K562 (cell line): Measurements from ENCODE around the gene MAP3K19. TPM values are rescaled to one million over a fixed set of nuclear protein-coding genes. Genes with fewer than 3 reads are reported as not detected.

Source experiments
- ATAC-seq: fragments of 200-7000 bp; cut with Tn5 transposase; 3 replicates; pipeline ENCODE4 v1.9.1; 2020; ENCODE audit warnings: moderate library complexity
- BruUV-seq: library from RNA; stranded (reverse); fragments of 400-500 nt; replicated peaks from 2 replicates; lab custom pipeline; 2021; lab: Mats Ljungman, UMichigan
- CTCF ChIA-PET: fragments of 300-600 bp; formaldehyde crosslinking; extraction: SDS; loops from one replicate; lab custom pipeline; 2021; ENCODE audit warnings: low intra/inter-chr PET ratio; lab: Yijun Ruan, JAX
- POLR2A ChIA-PET: fragments of 300-600, 350-650 bp; sonication (Branson Sonifier 250); formaldehyde crosslinking; extraction: SDS; loops from one replicate; lab custom pipeline; 2021; ENCODE audit warnings: antibody characterized with exemption, inconsistent platforms; lab: Yijun Ruan, JAX
- DNase-seq, 4 experiments: peaks; one replicate each; pipeline versions ENCODE4 v3.0.0 to v3.0.0-alpha.2; 2011 to 2018; ENCODE audit warnings: low spot score in 3 of 4, mixed read lengths in 3 of 4; ENCODE audit errors: extremely low read depth in 1 of 4
- FAIRE-seq: peaks from 2 replicates; lab custom pipeline; 2011; peaks lifted over from hg19 to GRCh38; lab: Jason Lieb, UNC
- H2AFZ ChIP-seq: 2 replicates; pipeline ENCODE4 v1.6.0; 2011; ENCODE audit warnings: low read depth, low read length, control low read depth, inconsistent platforms
- H3K27ac ChIP-seq: fragments of 200-600 bp; 3 replicates; pipeline ENCODE4 v1.8.0; 2011; ENCODE audit warnings: low read depth, mild to moderate bottlenecking, control low read depth, inconsistent platforms, low read length, moderate library complexity, mixed read lengths; ENCODE audit errors: extremely low read depth
- H3K27me3 ChIP-seq, 2 experiments: fragments of 300-600 bp in 1 of 2; 2 replicates in 1 of 2; 3 replicates in 1 of 2; pipeline versions ENCODE4 v1.6.0 to v1.8.0; 2011; ENCODE audit warnings: inconsistent platforms in 2 of 2, low read length in 2 of 2, mild to moderate bottlenecking in 1 of 2, mixed read lengths in 1 of 2, moderate library complexity in 1 of 2; ENCODE audit not compliant: control insufficient read depth in 2 of 2, insufficient read depth in 2 of 2
- H3K36me3 ChIP-seq: fragments of 300-600 bp; 3 replicates; pipeline ENCODE4 v1.8.0; 2011; ENCODE audit warnings: mild to moderate bottlenecking, low read length, inconsistent platforms; ENCODE audit not compliant: control insufficient read depth, insufficient read depth
- H3K4me1 ChIP-seq, 2 experiments: fragments of 200-600 bp in 1 of 2; replicated peaks in 1 of 2; 2 replicates in 1 of 2; 3 replicates in 1 of 2; pipeline versions ENCODE4 v1.5.1 to v1.8.0; 2011; ENCODE audit warnings: inconsistent platforms in 2 of 2, low read length in 2 of 2, mild to moderate bottlenecking in 1 of 2, mixed read lengths in 1 of 2, moderate library complexity in 1 of 2; ENCODE audit not compliant: control insufficient read depth in 2 of 2, insufficient read depth in 2 of 2
- H3K4me2 ChIP-seq: 2 replicates; pipeline ENCODE4 v1.6.1; 2011; ENCODE audit warnings: low read length, control low read depth, inconsistent platforms, mixed read lengths; ENCODE audit not compliant: insufficient read depth
- H3K4me3 ChIP-seq: fragments of 200-600 bp; sonication (generic), shearing (Covaris generic); 2 replicates; pipeline ENCODE4 v1.5.1; 2016; ENCODE audit warnings: control low read depth, inconsistent platforms
- H3K79me2 ChIP-seq: fragments of 200-600 bp; 3 replicates; pipeline ENCODE4 v1.8.0; 2011; ENCODE audit warnings: low read length, inconsistent platforms; ENCODE audit not compliant: control insufficient read depth, insufficient read depth
- H3K9ac ChIP-seq, 2 experiments: 2 replicates each; pipeline versions ENCODE4 v1.6.0 to v1.6.1; 2011; ENCODE audit warnings: low read depth in 2 of 2, low read length in 2 of 2, control low read depth in 1 of 2, inconsistent platforms in 1 of 2, mild to moderate bottlenecking in 1 of 2, mixed read lengths in 1 of 2; ENCODE audit not compliant: insufficient read depth in 1 of 2
- H3K9me1 ChIP-seq: one replicate; pipeline ENCODE4 v1.6.0; 2011; ENCODE audit warnings: inconsistent platforms, mild to moderate bottlenecking, low read length, moderate library complexity; ENCODE audit not compliant: control insufficient read depth, insufficient read depth
- H3K9me3 ChIP-seq: replicated peaks from 2 replicates; pipeline ENCODE4 v1.5.1; 2011; ENCODE audit warnings: low read depth, low read length, inconsistent platforms; ENCODE audit not compliant: control insufficient read depth, insufficient read depth
- H4K20me1 ChIP-seq: replicated peaks from 2 replicates; pipeline ENCODE4 v1.6.1; 2011; ENCODE audit warnings: low read length, inconsistent platforms, mixed read lengths; ENCODE audit not compliant: control insufficient read depth, insufficient read depth
- L3MBTL2 ChIP-seq: fragments of 450-650 bp; IDR thresholded peaks from 2 replicates; pipeline ENCODE4 v1.6.1; 2016; ENCODE audit warnings: mild to moderate bottlenecking, moderate library complexity
- NBN ChIP-seq: fragments of 450-650 bp; IDR thresholded peaks from 2 replicates; pipeline ENCODE4 v1.6.1; 2016; ENCODE audit warnings: low read depth, mild to moderate bottlenecking
- NFRKB ChIP-seq: fragments of 450-650 bp; IDR thresholded peaks from 2 replicates; pipeline ENCODE4 v1.6.1; 2016; ENCODE audit warnings: low read depth
- PCBP2 ChIP-seq: fragments of 200-400 bp; formaldehyde crosslinking; IDR thresholded peaks from 2 replicates; pipeline ENCODE4 v1.6.1; 2018; ENCODE audit warnings: low read length, low read depth, mild to moderate bottlenecking, moderate library complexity; ENCODE audit not compliant: poor library complexity, severe bottlenecking
- PHF21A ChIP-seq: fragments of 450-650 bp; IDR thresholded peaks from 2 replicates; pipeline ENCODE4 v1.6.1; 2017; ENCODE audit warnings: low read depth, borderline replicate concordance
- POLR2G ChIP-seq: fragments of 200-400 bp; formaldehyde crosslinking; IDR thresholded peaks from 2 replicates; pipeline ENCODE4 v1.6.1; 2017; ENCODE audit warnings: low read depth, mild to moderate bottlenecking, antibody characterized with exemption, low read length, moderate library complexity
- SIN3A ChIP-seq, 2 experiments: fragments of 150-350 bp in 1 of 2; IDR thresholded peaks; 2 replicates each; pipeline ENCODE4 v1.6.1; 2011 to 2016; ENCODE audit warnings: borderline replicate concordance in 2 of 2, low read depth in 2 of 2, low read length in 2 of 2, mild to moderate bottlenecking in 2 of 2, moderate library complexity in 2 of 2; ENCODE audit not compliant: control insufficient read depth in 1 of 2
- TCF7 ChIP-seq: sonication (generic); IDR thresholded peaks from 2 replicates; pipeline ENCODE4 v1.6.1; 2016; ENCODE audit warnings: antibody characterized with exemption, borderline replicate concordance
- WGBS: fragments of 100-300 bp; shearing (Covaris generic); methylation state at CpG from one replicate; pipeline ENCODE4 v1.1.6; 2016; ENCODE audit warnings: low coverage, mixed read lengths; ENCODE audit not compliant: insufficient coverage; ENCODE audit errors: missing lambda C conversion rate; 5-methylcytosine and 5-hydroxymethylcytosine counted together
- in situ Hi-C: fragments of 300-500 bp; cut with MboI; formaldehyde crosslinking; loops from 4 replicates; pipeline ENCODE4 v1.15.0; 2018; ENCODE audit warnings: inconsistent platforms, mixed read lengths
- intact Hi-C: fragments of 100-400 bp; cut with micrococcal nuclease; formaldehyde crosslinking; loops from 2 replicates; pipeline ENCODE4 v1.14.2; 2022
- polyA plus RNA-seq, 8 experiments: library from polyadenylated mRNA; depleted of rRNA in 4 of 8; stranded (reverse) in 5 of 8; unstranded in 3 of 8; fragments of >200 nt; fragmentation: Nextera tagmentation in 2 of 8; fragmentation: Illumina TruSeq in 1 of 8; extraction: Ambion mirVana in 2 of 8; extraction: Trizol in 1 of 8; gene quantifications; 2 replicates each; pipeline versions ENCODE4 v1.2.1 to v1.2.3, GENCODE V29; 2011 to 2014; ENCODE audit warnings: inconsistent platforms in 1 of 8, missing spikeins in 1 of 8
- total RNA-seq, 7 experiments: library from RNA; depleted of rRNA in 6 of 7; stranded (reverse); fragments of >200 nt in 6 of 7; fragmentation: Illumina TruSeq in 2 of 7; extraction: Trizol in 2 of 7; gene quantifications; 2 replicates each; pipeline versions ENCODE4 v1.2.1 to v1.2.3, GENCODE V29; 2011 to 2021; ENCODE audit warnings: low replicate concordance in 1 of 7
- TF ChIP-seq, protein P1 (sequence below): fragments of 200-800 bp; sonication (Bioruptor generic); IDR thresholded peaks from 2 replicates; pipeline ENCODE4 v1.6.1; 2016; ENCODE audit warnings: missing genetic modification characterization, missing compliant biosample characterization
- TF ChIP-seq, protein P2 (sequence below), 2 experiments: IDR thresholded peaks; 2 replicates each; pipeline ENCODE4 v1.6.1; 2011; ENCODE audit warnings: borderline replicate concordance in 1 of 2, control low read depth in 1 of 2, low read depth in 1 of 2, low read length in 1 of 2, mild to moderate bottlenecking in 1 of 2, mixed read lengths in 1 of 2, moderate library complexity in 1 of 2; ENCODE audit not compliant: insufficient read depth in 1 of 2, insufficient read length in 1 of 2, poor library complexity in 1 of 2, severe bottlenecking in 1 of 2; ENCODE audit errors: extremely low read depth in 1 of 2

Gene MAP3K19
- total and polyA plus RNA-seq, 9 of the 15 experiments (the other 6 are each of a cell fraction or from before 2014, with no cell fraction given), result 0.29 TPM; not detected in 8

GRCh38 chr2:135052997-135053474 is 5.8 kb upstream of the MAP3K19 start:
- 2% methylated on average over 15 of the region's 15 CpGs for WGBS
- Histone ChIP-seq H3K9me1 (no peaks in the 10 kb centered on the region), H3K27me3 (no peaks in the 10 kb centered on the region), H3K4me3 (peak overlapping the region; percentile 56), H3K4me1 (peaks cover 12 to 19% of the 10 kb centered on the region in 2 experiments; a peak in 4 of 5 replicates), H3K9ac (peak overlapping the region; percentile 89 to 96), H3K36me3 (peaks cover 24% of the 10 kb centered on the region; the same call in 2 of the 3 replicates), H3K79me2 (peaks cover 53% of the 10 kb centered on the region), H3K27ac (peak overlapping the region; percentile 85), H3K4me2 (peak overlapping the region; percentile 80), H3K9me3 (no peaks in the 10 kb centered on the region), H2AFZ (no peak overlapping the region), H4K20me1 (no peaks in the 10 kb centered on the region; the same call in 1 of the 2 replicates)
- CTCF ChIA-PET, result no interaction called here
- POLR2A ChIA-PET, result interaction anchor here (0.6 kb wide), 1 partner anchor 8 kb away, joined by 3 read pairs; no protein-coding TSS in a partner anchor
- intact Hi-C loops, result loop anchor here (5.0 kb wide), 2 partner anchors 89 to 479 kb away; partner anchors contain the start of genes R3HDM1 and ZRANB3
- ATAC-seq, result peak; percentile 37
- in situ Hi-C loops, result no loop called here
- no TSS peak for BruUV-seq
- no peak for FAIRE-seq
- TF ChIP-seq NFRKB (no peak), L3MBTL2 (peak; percentile 11; the same call in 1 of the 2 replicates), SIN3A (IDR thresholded peaks at IDR 0.05; ENCODE audit: borderline replicate concordance in 2 of 2, control insufficient read depth in 1 of 2, low read depth in 2 of 2, low read length in 2 of 2) (peak in 1 of 2 experiments; percentile 1; a peak in 1 of 4 replicates), PCBP2 (no peak), POLR2G (no peak), PHF21A (peak; percentile 42; the same call in 1 of the 2 replicates), TCF7 (no peak), NBN (0 out of 2 replicates have a peak, but pooled peaks have one; percentile 2)
- TF ChIP-seq, protein P1, sequence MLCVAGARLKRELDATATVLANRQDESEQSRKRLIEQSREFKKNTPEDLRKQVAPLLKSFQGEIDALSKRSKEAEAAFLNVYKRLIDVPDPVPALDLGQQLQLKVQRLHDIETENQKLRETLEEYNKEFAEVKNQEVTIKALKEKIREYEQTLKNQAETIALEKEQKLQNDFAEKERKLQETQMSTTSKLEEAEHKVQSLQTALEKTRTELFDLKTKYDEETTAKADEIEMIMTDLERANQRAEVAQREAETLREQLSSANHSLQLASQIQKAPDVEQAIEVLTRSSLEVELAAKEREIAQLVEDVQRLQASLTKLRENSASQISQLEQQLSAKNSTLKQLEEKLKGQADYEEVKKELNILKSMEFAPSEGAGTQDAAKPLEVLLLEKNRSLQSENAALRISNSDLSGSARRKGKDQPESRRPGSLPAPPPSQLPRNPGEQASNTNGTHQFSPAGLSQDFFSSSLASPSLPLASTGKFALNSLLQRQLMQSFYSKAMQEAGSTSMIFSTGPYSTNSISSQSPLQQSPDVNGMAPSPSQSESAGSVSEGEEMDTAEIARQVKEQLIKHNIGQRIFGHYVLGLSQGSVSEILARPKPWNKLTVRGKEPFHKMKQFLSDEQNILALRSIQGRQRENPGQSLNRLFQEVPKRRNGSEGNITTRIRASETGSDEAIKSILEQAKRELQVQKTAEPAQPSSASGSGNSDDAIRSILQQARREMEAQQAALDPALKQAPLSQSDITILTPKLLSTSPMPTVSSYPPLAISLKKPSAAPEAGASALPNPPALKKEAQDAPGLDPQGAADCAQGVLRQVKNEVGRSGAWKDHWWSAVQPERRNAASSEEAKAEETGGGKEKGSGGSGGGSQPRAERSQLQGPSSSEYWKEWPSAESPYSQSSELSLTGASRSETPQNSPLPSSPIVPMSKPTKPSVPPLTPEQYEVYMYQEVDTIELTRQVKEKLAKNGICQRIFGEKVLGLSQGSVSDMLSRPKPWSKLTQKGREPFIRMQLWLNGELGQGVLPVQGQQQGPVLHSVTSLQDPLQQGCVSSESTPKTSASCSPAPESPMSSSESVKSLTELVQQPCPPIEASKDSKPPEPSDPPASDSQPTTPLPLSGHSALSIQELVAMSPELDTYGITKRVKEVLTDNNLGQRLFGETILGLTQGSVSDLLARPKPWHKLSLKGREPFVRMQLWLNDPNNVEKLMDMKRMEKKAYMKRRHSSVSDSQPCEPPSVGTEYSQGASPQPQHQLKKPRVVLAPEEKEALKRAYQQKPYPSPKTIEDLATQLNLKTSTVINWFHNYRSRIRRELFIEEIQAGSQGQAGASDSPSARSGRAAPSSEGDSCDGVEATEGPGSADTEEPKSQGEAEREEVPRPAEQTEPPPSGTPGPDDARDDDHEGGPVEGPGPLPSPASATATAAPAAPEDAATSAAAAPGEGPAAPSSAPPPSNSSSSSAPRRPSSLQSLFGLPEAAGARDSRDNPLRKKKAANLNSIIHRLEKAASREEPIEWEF (CRISPR knock-in tag), result no peak
- TF ChIP-seq, protein P2, sequence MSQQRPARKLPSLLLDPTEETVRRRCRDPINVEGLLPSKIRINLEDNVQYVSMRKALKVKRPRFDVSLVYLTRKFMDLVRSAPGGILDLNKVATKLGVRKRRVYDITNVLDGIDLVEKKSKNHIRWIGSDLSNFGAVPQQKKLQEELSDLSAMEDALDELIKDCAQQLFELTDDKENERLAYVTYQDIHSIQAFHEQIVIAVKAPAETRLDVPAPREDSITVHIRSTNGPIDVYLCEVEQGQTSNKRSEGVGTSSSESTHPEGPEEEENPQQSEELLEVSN (IDR thresholded peaks at IDR 0.05; ENCODE audit: borderline replicate concordance in 1 of 2, extremely low read depth in 1 of 2, insufficient read depth in 1 of 2, insufficient read length in 1 of 2, low read depth in 1 of 2, low read length in 1 of 2, poor library complexity in 1 of 2, severe bottlenecking in 1 of 2), result peak in 1 of 2 experiments; percentile 62
- DNase-seq, result peak in 1 of 4 experiments; percentile 24
